ENCODE results near the gene NKX1-1. TPM values are rescaled to one million over a fixed set of nuclear protein-coding genes. Genes with fewer than 3 reads are reported as not detected.
A peak's percentile ranks its signal among the peaks of the same experiment; 100 is the strongest.

NKX1-1 gene
- total and polyA plus RNA-seq, 9 of the 15 experiments (the other 6 are each of a cell fraction or from before 2014, with no cell fraction given), result not detected

DNA sequence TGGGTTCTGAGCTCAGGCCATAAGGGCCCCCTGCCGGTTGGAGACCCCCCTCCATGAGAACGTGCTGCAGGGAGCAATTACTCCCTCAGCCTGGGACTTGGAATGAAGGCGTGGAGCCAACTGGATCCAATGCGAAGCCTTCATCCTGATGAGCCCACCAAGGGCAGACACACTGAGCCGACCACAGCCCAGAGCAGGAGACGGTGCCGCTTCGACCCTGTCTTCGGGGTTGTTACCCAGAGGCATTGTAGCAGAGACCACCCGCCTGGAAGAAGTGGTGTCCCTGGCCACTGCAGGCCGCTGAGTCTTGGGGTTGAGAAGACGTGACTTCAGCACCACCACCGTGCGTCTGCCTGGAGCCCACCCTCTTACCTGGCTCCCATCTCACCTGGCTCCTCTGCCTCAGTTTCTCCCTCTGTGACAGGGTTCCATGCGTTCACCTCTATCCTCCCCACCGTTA is 7.0 kb upstream of the NKX1-1 start:
- H3K9me1 ChIP-seq (ENCODE audit: control insufficient read depth, insufficient read depth, low read length), result peaks cover 2% of the 10 kb centered on the region
- H3K9me3 ChIP-seq (replicated peaks; ENCODE audit: control insufficient read depth, insufficient read depth, low read depth, low read length), result no peaks in the 10 kb centered on the region; the same call in 1 of the 2 replicates
- H2AFZ ChIP-seq (ENCODE audit: low read depth, low read length), result no peak overlapping the region
- no peak overlapping the region for H3K4me2 ChIP-seq (ENCODE audit: insufficient read depth, low read length)
- H3K9ac ChIP-seq (ENCODE audit: insufficient read depth in 1 of 2, low read depth in 2 of 2, low read length in 2 of 2), result no peak overlapping the region
- intact Hi-C loops (cut with micrococcal nuclease) (no loop called here), in situ Hi-C loops (cut with MboI) (loop anchor here (5.0 kb wide), 1 partner anchor 49 kb away; no protein-coding TSS in a partner anchor)
- H3K27ac ChIP-seq (ENCODE audit: extremely low read depth, low read depth, low read length), result no peak overlapping the region
- POLR2A ChIA-PET, result no interaction called here
- BruUV-seq (replicated peaks), result no TSS peak
- no peak overlapping the region for H3K4me3 ChIP-seq
- H3K4me1 ChIP-seq (replicated peaks in 1 of 2; ENCODE audit: control insufficient read depth in 2 of 2, insufficient read depth in 2 of 2, low read length in 2 of 2), result peaks cover 6 to 48% of the 10 kb centered on the region in 2 experiments; a peak in 4 of 5 replicates
- H3K79me2 ChIP-seq (ENCODE audit: control insufficient read depth, insufficient read depth, low read length), result no peaks in the 10 kb centered on the region
- TF ChIP-seq U2AF1 (optimal IDR thresholded peaks at IDR 0.05; ENCODE audit: low read depth, low read length) (no peak), ZNF76 (CRISPR knock-in tag; IDR thresholded peaks at IDR 0.05; ENCODE audit: borderline replicate concordance) (no peak), PRPF4 (IDR thresholded peaks at IDR 0.05; ENCODE audit: insufficient read depth, low read depth, low read length, poor library complexity, severe bottlenecking) (no peak), SMAD4 (CRISPR knock-in tag; conservative IDR thresholded peaks at IDR 0.05) (no peak), MAFK (IDR thresholded peaks at IDR 0.05; ENCODE audit: low read length) (no peak), ZNF561 (CRISPR knock-in tag; conservative IDR thresholded peaks at IDR 0.05) (no peak), SOX6 (IDR thresholded peaks at IDR 0.05) (no peak), ZNF785 (CRISPR knock-in tag; IDR thresholded peaks at IDR 0.05) (no peak), ZNF586 (CRISPR knock-in tag; conservative IDR thresholded peaks at IDR 0.05) (no peak), HDAC3 (IDR thresholded peaks at IDR 0.05; ENCODE audit: borderline replicate concordance, partially characterized antibody) (no peak), TAF15 (IDR thresholded peaks at IDR 0.05; ENCODE audit: low read depth, low read length) (no peak)
- TF ChIP-seq, protein P1, sequence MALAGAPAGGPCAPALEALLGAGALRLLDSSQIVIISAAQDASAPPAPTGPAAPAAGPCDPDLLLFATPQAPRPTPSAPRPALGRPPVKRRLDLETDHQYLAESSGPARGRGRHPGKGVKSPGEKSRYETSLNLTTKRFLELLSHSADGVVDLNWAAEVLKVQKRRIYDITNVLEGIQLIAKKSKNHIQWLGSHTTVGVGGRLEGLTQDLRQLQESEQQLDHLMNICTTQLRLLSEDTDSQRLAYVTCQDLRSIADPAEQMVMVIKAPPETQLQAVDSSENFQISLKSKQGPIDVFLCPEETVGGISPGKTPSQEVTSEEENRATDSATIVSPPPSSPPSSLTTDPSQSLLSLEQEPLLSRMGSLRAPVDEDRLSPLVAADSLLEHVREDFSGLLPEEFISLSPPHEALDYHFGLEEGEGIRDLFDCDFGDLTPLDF (CRISPR knock-in tag; IDR thresholded peaks at IDR 0.05), result no peak
- TF ChIP-seq, protein P2, sequence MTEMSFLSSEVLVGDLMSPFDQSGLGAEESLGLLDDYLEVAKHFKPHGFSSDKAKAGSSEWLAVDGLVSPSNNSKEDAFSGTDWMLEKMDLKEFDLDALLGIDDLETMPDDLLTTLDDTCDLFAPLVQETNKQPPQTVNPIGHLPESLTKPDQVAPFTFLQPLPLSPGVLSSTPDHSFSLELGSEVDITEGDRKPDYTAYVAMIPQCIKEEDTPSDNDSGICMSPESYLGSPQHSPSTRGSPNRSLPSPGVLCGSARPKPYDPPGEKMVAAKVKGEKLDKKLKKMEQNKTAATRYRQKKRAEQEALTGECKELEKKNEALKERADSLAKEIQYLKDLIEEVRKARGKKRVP (CRISPR knock-in tag; IDR thresholded peaks at IDR 0.05), result no peak
- FAIRE-seq (no peak), ATAC-seq (no peak), DNase-seq (ENCODE audit: extremely low read depth in 1 of 4, low spot score in 3 of 4) (peak in 1 of 4 experiments; percentile 6)
- CTCF ChIA-PET (ENCODE audit: low intra/inter-chr PET ratio), result no interaction called here
- H3K36me3 ChIP-seq (ENCODE audit: control insufficient read depth, insufficient read depth, low read length), result no peaks in the 10 kb centered on the region
- peaks cover 0 to 16% of the 10 kb centered on the region in 2 experiments; a peak in 3 of 5 replicates for H3K27me3 ChIP-seq (ENCODE audit: control insufficient read depth in 2 of 2, insufficient read depth in 2 of 2, low read length in 2 of 2)
- 55% methylated on average over 16 of the region's 16 CpGs for WGBS (ENCODE audit: insufficient coverage, low coverage, missing lambda C conversion rate)
- no peaks in the 10 kb centered on the region; the same call in 1 of the 2 replicates for H4K20me1 ChIP-seq (replicated peaks; ENCODE audit: control insufficient read depth, insufficient read depth, low read length)

Data from K562 (cell line).